ENCODE measurements around the gene ACYP1. TPM values are rescaled to one million over a fixed set of nuclear protein-coding genes. Genes with fewer than 3 reads are reported as not detected.

ACYP1 gene
- total RNA-seq, 1 donor from 2014 or later: 17.3 TPM

DNA sequence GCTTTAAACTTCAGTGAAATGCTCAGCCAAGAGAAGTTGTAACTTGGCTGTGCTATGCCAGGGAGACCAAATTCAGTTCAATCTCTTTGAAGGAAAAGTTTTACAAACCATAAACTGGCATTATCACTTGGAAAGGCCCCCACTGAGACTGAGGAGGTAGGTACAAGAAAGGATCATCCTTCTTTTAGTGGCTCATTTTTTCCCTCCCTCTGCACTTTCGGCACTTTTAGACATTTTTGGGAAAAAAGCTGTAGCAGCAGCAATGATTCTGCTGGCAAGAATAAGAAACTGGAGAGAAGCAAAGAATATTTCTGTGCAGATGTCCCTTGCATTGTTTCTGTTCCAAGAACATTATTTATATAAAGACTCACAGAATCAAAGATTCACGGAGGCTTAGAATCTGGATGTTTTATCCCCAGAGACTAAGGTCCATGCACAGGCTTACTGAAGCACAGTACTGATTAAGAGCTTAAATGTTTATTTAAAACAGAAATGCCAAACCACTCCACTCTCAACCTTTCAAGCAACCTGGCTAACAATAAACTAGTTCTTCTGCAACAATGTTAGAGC is 17.9 kb upstream of the ACYP1 start:
- peak overlapping the region; percentile 12 for H3K27ac Mint-ChIP-seq
- TF ChIP-seq, protein P1, sequence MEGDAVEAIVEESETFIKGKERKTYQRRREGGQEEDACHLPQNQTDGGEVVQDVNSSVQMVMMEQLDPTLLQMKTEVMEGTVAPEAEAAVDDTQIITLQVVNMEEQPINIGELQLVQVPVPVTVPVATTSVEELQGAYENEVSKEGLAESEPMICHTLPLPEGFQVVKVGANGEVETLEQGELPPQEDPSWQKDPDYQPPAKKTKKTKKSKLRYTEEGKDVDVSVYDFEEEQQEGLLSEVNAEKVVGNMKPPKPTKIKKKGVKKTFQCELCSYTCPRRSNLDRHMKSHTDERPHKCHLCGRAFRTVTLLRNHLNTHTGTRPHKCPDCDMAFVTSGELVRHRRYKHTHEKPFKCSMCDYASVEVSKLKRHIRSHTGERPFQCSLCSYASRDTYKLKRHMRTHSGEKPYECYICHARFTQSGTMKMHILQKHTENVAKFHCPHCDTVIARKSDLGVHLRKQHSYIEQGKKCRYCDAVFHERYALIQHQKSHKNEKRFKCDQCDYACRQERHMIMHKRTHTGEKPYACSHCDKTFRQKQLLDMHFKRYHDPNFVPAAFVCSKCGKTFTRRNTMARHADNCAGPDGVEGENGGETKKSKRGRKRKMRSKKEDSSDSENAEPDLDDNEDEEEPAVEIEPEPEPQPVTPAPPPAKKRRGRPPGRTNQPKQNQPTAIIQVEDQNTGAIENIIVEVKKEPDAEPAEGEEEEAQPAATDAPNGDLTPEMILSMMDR (IDR thresholded peaks at IDR 0.05; ENCODE audit: unreplicated experiment): no peak
- peaks cover 33% of the 10 kb centered on the region for H3K36me3 Mint-ChIP-seq
- no peaks in the 10 kb centered on the region for H3K9me3 Mint-ChIP-seq
- DNase-seq (ENCODE audit: low spot score in 2 of 2, unreplicated experiment in 2 of 2): no peak
- no peaks in the 10 kb centered on the region for H3K27me3 Mint-ChIP-seq (ENCODE audit: low read depth)
- H3K4me1 Mint-ChIP-seq: no peaks in the 10 kb centered on the region
- no peak overlapping the region for H3K4me3 Mint-ChIP-seq

DNA sequence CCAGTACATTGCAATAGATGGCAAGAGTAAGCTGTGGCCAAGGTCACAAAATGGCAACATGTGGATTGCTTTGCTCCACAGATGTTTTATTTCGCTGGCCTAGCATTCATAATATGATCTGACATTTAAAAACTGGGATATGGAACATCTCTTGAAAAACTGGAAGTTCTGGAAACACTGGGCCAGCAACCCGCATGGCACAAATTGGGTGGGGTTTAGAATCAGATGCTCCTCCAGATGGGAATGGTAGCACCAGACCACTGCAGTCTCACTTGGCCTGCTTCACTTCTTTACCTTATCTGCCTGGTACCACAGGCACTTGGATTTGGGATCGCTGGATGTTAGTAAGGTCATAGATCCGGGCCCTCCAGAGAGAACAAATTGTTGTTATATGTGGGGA is 15.7 kb upstream of the ACYP1 start:
- no peak overlapping the region for H3K27ac Mint-ChIP-seq
- DNase-seq (ENCODE audit: low spot score in 2 of 2, unreplicated experiment in 2 of 2): no peak
- peaks cover 20% of the 10 kb centered on the region for H3K36me3 Mint-ChIP-seq
- no peaks in the 10 kb centered on the region for H3K27me3 Mint-ChIP-seq (ENCODE audit: low read depth)
- no peaks in the 10 kb centered on the region for H3K9me3 Mint-ChIP-seq
- H3K4me3 Mint-ChIP-seq: no peak overlapping the region
- no peaks in the 10 kb centered on the region for H3K4me1 Mint-ChIP-seq
- TF ChIP-seq, protein P1 (IDR thresholded peaks at IDR 0.05; ENCODE audit: unreplicated experiment): no peak

DNA sequence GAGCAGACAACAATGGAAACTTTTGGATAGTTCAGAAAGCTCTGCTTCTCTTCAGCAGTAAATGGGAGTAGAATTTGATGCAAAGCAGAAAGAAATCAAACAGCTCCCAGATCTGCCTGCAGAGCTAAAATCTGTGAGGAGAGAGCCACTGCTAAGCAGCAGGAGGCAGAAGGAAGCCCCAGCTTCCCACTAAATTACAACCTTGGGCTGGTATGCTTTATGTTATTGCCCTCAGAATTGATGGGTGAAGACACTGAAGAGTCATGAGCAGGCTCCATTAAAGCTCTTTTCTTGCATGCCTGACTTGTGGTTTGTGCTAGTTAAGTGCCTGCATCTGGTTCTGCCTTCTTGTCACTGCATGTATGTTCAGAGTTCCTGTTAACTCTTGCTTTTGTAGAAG is 14.0 kb upstream of the ACYP1 start:
- no peaks in the 10 kb centered on the region for H3K4me1 Mint-ChIP-seq
- no peaks in the 10 kb centered on the region for H3K27me3 Mint-ChIP-seq (ENCODE audit: low read depth)
- peaks cover 9% of the 10 kb centered on the region for H3K36me3 Mint-ChIP-seq
- TF ChIP-seq, protein P1 (IDR thresholded peaks at IDR 0.05; ENCODE audit: unreplicated experiment): no peak
- no peak for DNase-seq (ENCODE audit: low spot score in 2 of 2, unreplicated experiment in 2 of 2)
- H3K4me3 Mint-ChIP-seq: no peak overlapping the region
- no peaks in the 10 kb centered on the region for H3K9me3 Mint-ChIP-seq
- H3K27ac Mint-ChIP-seq: no peak overlapping the region

DNA sequence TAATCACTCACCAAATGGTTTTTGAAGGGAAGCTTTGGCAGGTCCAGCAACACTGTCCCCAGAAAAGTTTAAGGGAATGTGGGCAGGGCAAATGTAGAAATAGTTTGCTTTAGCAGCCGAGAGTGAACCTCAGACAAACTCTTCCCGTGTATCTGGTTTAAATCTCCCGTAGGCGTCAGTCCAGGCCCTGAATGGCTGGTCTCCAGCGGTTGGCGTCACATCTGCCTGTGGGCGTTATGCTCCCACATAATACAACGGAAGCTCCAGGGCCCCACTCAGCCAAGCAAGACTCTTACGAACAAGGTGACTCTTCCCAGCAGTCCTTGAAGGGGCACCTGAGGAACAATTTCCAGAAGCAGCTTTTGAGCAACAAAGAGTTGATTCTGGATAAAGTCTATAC is 6.6 kb upstream of the ACYP1 start:
- Mint-ChIP-seq H3K4me1 (peaks cover 5% of the 10 kb centered on the region), H3K27me3 (ENCODE audit: low read depth) (no peaks in the 10 kb centered on the region), H3K9me3 (no peaks in the 10 kb centered on the region), H3K36me3 (no peaks in the 10 kb centered on the region), H3K27ac (peak overlapping the region; percentile 99), H3K4me3 (peak overlapping the region; percentile 33)
- no peak for DNase-seq (ENCODE audit: low spot score in 2 of 2, unreplicated experiment in 2 of 2)
- TF ChIP-seq, protein P1 (IDR thresholded peaks at IDR 0.05; ENCODE audit: unreplicated experiment): no peak

DNA sequence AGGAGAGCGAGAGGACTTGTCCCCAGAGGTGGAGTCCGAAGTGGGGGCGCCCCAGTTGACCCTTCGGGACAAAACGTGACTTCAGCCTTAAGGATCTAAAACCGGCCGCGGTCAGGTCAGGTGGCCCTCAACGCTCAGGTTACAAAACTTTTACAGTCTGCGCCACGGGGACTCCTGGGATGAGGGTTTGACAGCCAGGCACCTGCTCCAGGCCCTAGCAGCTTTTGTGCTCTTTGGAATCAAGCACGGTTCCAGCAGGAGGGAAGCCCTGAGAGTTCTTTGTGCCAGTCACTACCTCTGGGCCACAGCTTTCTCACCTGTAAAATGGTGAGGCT is 6.0 kb upstream of the ACYP1 start:
- DNase-seq (ENCODE audit: low spot score in 2 of 2, unreplicated experiment in 2 of 2): no peak
- Mint-ChIP-seq H3K4me3 (no peak overlapping the region), H3K4me1 (peaks cover 5% of the 10 kb centered on the region), H3K9me3 (no peaks in the 10 kb centered on the region), H3K27ac (peak overlapping the region; percentile 99), H3K36me3 (no peaks in the 10 kb centered on the region), H3K27me3 (ENCODE audit: low read depth) (no peaks in the 10 kb centered on the region)
- TF ChIP-seq, protein P1 (IDR thresholded peaks at IDR 0.05; ENCODE audit: unreplicated experiment): no peak
